Upper lobe of left lung (tissue), 6 donors: ENCODE results near the gene NUFIP1. TPM values are rescaled to one million over a fixed set of nuclear protein-coding genes. Genes with fewer than 3 reads are reported as not detected.

ENCODE experiments used
- ATAC-seq, 2 donors: fragments of 200-7000 bp; cut with Tn5 transposase; one replicate each; pipeline ENCODE4 v1.9.1; 2022; ENCODE audit warnings: mild to moderate bottlenecking in 2 of 2, moderate library complexity in 2 of 2; ENCODE audit not compliant: low FRiP score in 2 of 2
- DNase-seq, 2 donors: peaks; one replicate each; pipeline ENCODE4 v3.0.0-alpha.2; 2019 to 2020
- H3K27ac ChIP-seq, 4 donors: fragments of 200-600 bp; sonication (generic); one replicate each; pipeline ENCODE4 v1.5.1; 2016 to 2019
- H3K27me3 ChIP-seq, 4 donors: fragments of 200-600 bp; sonication (generic); one replicate each; pipeline ENCODE4 v1.5.1; 2017 to 2019
- H3K36me3 ChIP-seq, 4 donors: fragments of 200-600 bp; sonication (generic); one replicate each; pipeline ENCODE4 v1.5.1; 2016 to 2019
- H3K4me1 ChIP-seq, 4 donors: fragments of 200-600 bp; sonication (generic); one replicate each; pipeline ENCODE4 v1.5.1; 2018 to 2019
- H3K4me3 ChIP-seq, 4 donors: fragments of 200-600 bp; sonication (generic); one replicate each; pipeline ENCODE4 v1.5.1; 2017 to 2019; ENCODE audit warnings: mild to moderate bottlenecking in 2 of 4, moderate library complexity in 1 of 4
- H3K9me3 ChIP-seq, 4 donors: fragments of 200-600 bp; sonication (generic); one replicate each; pipeline ENCODE4 v1.5.1; 2018 to 2019
- EP300 ChIP-seq, 4 donors: sonication (generic); formaldehyde crosslinking; IDR thresholded peaks; one replicate each; pipeline ENCODE4 v1.5.1; 2017; ENCODE audit warnings: antibody characterized with exemption in 4 of 4, control low read depth in 2 of 4
- POLR2A ChIP-seq, 4 donors: fragments of 450-650 bp; IDR thresholded peaks; one replicate each; pipeline ENCODE4 v1.5.1; 2016 to 2017; ENCODE audit warnings: antibody characterized with exemption in 4 of 4, mild to moderate bottlenecking in 2 of 4
- POLR2AphosphoS5 ChIP-seq, 2 donors: sonication (generic); formaldehyde crosslinking; IDR thresholded peaks; one replicate each; pipeline ENCODE4 v1.5.1; 2017; ENCODE audit warnings: antibody characterized with exemption in 2 of 2
- WGBS, 2 donors: methylation state at CpG; one replicate each; pipeline ENCODE4 v1.1.5; 2017 to 2018; 5-methylcytosine and 5-hydroxymethylcytosine counted together
- total RNA-seq, 6 donors: library from RNA; depleted of rRNA in 4 of 6; stranded (reverse); fragments of >200 nt in 4 of 6; gene quantifications; one replicate each; pipeline versions ENCODE4 v1.1.0 to v1.2.1, GENCODE V29; 2016 to 2021
- TF ChIP-seq, protein P1 (sequence below), 6 experiments: fragments of 450-650 bp in 4 of 6; fragments of 200-600 bp in 2 of 6; sonication (generic) in 2 of 6; IDR thresholded peaks; one replicate each; pipeline ENCODE4 v1.5.1; 2016 to 2019; ENCODE audit warnings: antibody characterized with exemption in 6 of 6
- donor health status: DM: no; HTN: no; CAD: no; lungs with moderate emphysema.
- donor health status: DM: no; HTN: yes; CAD: no; lungs with severe emphysema.

The NUFIP1 gene
- total RNA-seq, 6 donors from 2014 or later: 0.78 to 4.1 (median 3.5) TPM

DNA sequence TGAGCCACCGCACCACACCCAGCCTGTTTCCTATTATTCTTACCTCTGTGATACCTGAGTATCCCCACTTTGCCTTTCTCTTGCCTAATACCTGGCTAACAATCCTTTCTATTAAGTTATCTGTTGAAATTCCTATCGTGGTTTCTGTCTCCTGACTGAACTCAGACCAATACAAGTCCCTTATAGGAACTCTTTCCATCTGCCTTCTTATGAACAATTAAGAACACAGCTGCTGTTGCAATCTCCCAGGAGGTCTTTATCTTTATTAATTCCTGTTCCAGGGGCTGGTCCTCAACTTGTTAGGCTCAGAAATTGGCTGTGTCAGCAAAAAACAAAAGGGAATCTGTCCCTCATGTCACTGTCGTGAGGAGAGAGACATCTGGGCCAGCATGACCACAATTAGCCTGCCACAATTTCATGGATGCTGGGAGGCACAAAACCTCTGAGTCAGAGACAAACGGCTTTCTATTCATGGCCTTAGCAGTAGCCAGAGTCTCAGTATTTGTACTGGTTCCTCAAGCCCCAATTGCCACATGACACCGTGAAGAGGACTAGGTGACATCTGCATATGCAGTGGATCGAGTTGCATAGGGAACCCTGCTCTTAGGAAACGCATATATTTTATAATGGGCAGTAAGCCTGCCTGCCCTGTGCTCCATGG is 58.2 kb downstream of the NUFIP1 start:
- Histone ChIP-seq H3K4me1 (peaks cover 4 to 22% (median 14%) of the 10 kb centered on the region in 4 donors), H3K27ac (no peak overlapping the region)
- no peak for ATAC-seq

GRCh38 chr13:44930280-44930679 is 59.0 kb downstream of the NUFIP1 start:
- DNase-seq (no peak), ATAC-seq (no peak)
- H3K27me3 ChIP-seq: no peaks in the 10 kb centered on the region
- WGBS, 2 donors: 66 to 90% methylated on average over 3 of the region's 3 CpGs
- H3K36me3 ChIP-seq: no peaks in the 10 kb centered on the region
- H3K4me1 ChIP-seq: peaks cover 4 to 22% (median 14%) of the 10 kb centered on the region in 4 donors
- no peak overlapping the region for H3K4me3 ChIP-seq
- H3K9me3 ChIP-seq: no peaks in the 10 kb centered on the region
- TF ChIP-seq POLR2AphosphoS5 (IDR thresholded peaks at IDR 0.05) (no peak), POLR2A (IDR thresholded peaks at IDR 0.05) (no peak), EP300 (IDR thresholded peaks at IDR 0.05) (no peak)
- TF ChIP-seq, protein P1, sequence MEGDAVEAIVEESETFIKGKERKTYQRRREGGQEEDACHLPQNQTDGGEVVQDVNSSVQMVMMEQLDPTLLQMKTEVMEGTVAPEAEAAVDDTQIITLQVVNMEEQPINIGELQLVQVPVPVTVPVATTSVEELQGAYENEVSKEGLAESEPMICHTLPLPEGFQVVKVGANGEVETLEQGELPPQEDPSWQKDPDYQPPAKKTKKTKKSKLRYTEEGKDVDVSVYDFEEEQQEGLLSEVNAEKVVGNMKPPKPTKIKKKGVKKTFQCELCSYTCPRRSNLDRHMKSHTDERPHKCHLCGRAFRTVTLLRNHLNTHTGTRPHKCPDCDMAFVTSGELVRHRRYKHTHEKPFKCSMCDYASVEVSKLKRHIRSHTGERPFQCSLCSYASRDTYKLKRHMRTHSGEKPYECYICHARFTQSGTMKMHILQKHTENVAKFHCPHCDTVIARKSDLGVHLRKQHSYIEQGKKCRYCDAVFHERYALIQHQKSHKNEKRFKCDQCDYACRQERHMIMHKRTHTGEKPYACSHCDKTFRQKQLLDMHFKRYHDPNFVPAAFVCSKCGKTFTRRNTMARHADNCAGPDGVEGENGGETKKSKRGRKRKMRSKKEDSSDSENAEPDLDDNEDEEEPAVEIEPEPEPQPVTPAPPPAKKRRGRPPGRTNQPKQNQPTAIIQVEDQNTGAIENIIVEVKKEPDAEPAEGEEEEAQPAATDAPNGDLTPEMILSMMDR (IDR thresholded peaks at IDR 0.05): no peak
- H3K27ac ChIP-seq: no peak overlapping the region

More for the DNA sequence above, 58.2 kb downstream of the NUFIP1 start:
- DNase-seq: no peak
- no peak overlapping the region for H3K4me3 ChIP-seq
- TF ChIP-seq EP300 (IDR thresholded peaks at IDR 0.05): no peak
- TF ChIP-seq, protein P1 (IDR thresholded peaks at IDR 0.05): no peak
- no peak for TF ChIP-seq POLR2A (IDR thresholded peaks at IDR 0.05)
- no peak for TF ChIP-seq POLR2AphosphoS5 (IDR thresholded peaks at IDR 0.05)
- no peaks in the 10 kb centered on the region for H3K36me3 ChIP-seq
- WGBS, 2 donors: 75 to 77% methylated on average over 7 of the region's 7 CpGs
- no peaks in the 10 kb centered on the region for H3K9me3 ChIP-seq
- H3K27me3 ChIP-seq: no peaks in the 10 kb centered on the region

DNA sequence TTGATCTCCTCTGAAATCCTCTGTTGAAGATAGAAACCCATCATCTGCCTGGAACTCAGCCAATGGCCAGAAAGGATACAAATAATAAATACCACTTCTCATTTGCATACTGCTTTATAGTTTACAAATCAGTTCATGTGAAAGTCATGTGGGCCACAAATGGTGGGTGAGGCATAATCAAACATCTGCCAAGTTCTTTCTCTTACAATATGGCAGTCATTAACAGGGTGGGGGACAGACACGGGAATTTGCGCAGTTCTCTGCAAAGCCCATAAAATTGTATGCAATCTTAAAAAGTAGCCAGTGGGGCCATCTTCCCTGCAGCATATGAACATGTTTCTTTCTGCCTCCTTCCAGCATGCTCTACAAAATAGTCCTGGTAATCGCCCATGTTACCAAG is 59.6 kb downstream of the NUFIP1 start:
- ATAC-seq (no peak), DNase-seq (no peak)
- H3K36me3 ChIP-seq: no peaks in the 10 kb centered on the region
- H3K4me3 ChIP-seq: no peak overlapping the region
- no peaks in the 10 kb centered on the region for H3K9me3 ChIP-seq
- no peak overlapping the region for H3K27ac ChIP-seq
- no peak for TF ChIP-seq EP300 (IDR thresholded peaks at IDR 0.05)
- TF ChIP-seq, protein P1 (IDR thresholded peaks at IDR 0.05): no peak
- TF ChIP-seq POLR2AphosphoS5 (IDR thresholded peaks at IDR 0.05): no peak
- TF ChIP-seq POLR2A (IDR thresholded peaks at IDR 0.05): no peak
- peaks cover 4 to 22% (median 14%) of the 10 kb centered on the region in 4 donors for H3K4me1 ChIP-seq
- H3K27me3 ChIP-seq: no peaks in the 10 kb centered on the region
- 91 to 93% methylated on average over 3 of the region's 3 CpGs for WGBS, 2 donors

DNA sequence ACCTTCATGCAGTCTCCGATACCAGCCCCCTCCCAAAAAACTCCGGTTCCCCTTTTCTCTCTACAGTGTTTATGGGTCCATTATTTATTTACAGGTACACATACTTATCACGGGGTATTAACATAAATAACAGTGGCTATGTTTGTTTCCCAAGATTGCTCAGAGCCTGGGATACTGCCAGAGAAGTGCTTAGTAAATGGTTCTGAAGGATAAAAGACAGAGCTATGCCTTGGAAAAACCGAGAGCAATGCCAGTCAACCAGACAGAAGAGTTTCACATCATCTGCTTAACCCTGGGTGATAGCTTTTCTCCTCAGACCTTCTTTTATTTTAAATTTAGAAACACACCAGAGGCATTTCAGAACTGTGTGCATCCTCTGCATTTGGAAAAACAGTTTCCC is 61.3 kb downstream of the NUFIP1 start:
- WGBS, 2 donors: 72 to 80% methylated on average over 4 of the region's 4 CpGs
- DNase-seq (no peak), ATAC-seq (no peak)
- Histone ChIP-seq H3K27ac (no peak overlapping the region), H3K4me3 (no peak overlapping the region), H3K36me3 (no peaks in the 10 kb centered on the region), H3K27me3 (no peaks in the 10 kb centered on the region), H3K9me3 (no peaks in the 10 kb centered on the region), H3K4me1 (peaks cover 1 to 13% (median 8%) of the 10 kb centered on the region in 4 donors)
- TF ChIP-seq EP300 (IDR thresholded peaks at IDR 0.05) (no peak), POLR2AphosphoS5 (IDR thresholded peaks at IDR 0.05) (no peak)

GRCh38 chr13:44921931-44922758 is 67.1 kb downstream of the NUFIP1 start:
- 16 to 42% methylated on average over 2 of the region's 2 CpGs for WGBS, 2 donors
- H3K27me3 ChIP-seq: no peaks in the 10 kb centered on the region
- H3K4me1 ChIP-seq: peaks cover 19 to 33% (median 31%) of the 10 kb centered on the region in 4 donors
- H3K9me3 ChIP-seq: no peaks in the 10 kb centered on the region
- peak; percentile 26 to 61 for ATAC-seq
- TF ChIP-seq POLR2AphosphoS5 (IDR thresholded peaks at IDR 0.05): peak in 1 of 2 donors; percentile 45
- no peak for TF ChIP-seq POLR2A (IDR thresholded peaks at IDR 0.05)
- peak in 2 of 4 donors; percentile 58 to 62 for TF ChIP-seq EP300 (IDR thresholded peaks at IDR 0.05)
- TF ChIP-seq, protein P1 (IDR thresholded peaks at IDR 0.05): no peak
- peak overlapping the region; percentile 67 to 96 (median 90) for H3K27ac ChIP-seq
- peak in 1 of 2 donors; percentile 79 for DNase-seq
- H3K4me3 ChIP-seq: no peak overlapping the region
- H3K36me3 ChIP-seq: no peaks in the 10 kb centered on the region
